WTC11 (cell line): Measurements from ENCODE around the gene PRPH. TPM values are rescaled to one million over a fixed set of nuclear protein-coding genes. Genes with fewer than 3 reads are reported as not detected.

Experiments used
- CBFB ChIP-seq: sonication (generic); formaldehyde crosslinking; IDR thresholded peaks from 2 replicates; pipeline ENCODE4 v1.8.1; 2022; ENCODE audit warnings: mild to moderate bottlenecking, low read depth, missing genetic modification reagents
- CREM ChIP-seq: sonication (generic); formaldehyde crosslinking; IDR thresholded peaks from 2 replicates; pipeline ENCODE4 v1.8.1; 2022; ENCODE audit warnings: mild to moderate bottlenecking, missing genetic modification reagents, moderate library complexity
- CTCF ChIP-seq: fragments of 200-600 bp; IDR thresholded peaks from 2 replicates; pipeline ENCODE4 v1.8.0; 2022; ENCODE audit warnings: antibody characterized with exemption
- FOXP4 ChIP-seq: sonication (generic); formaldehyde crosslinking; IDR thresholded peaks from 2 replicates; pipeline ENCODE4 v1.8.0; 2022; ENCODE audit warnings: mild to moderate bottlenecking, missing genetic modification reagents
- JUN ChIP-seq: sonication (generic); formaldehyde crosslinking; IDR thresholded peaks from 2 replicates; pipeline ENCODE4 v1.8.0; 2023; ENCODE audit warnings: mild to moderate bottlenecking, missing genetic modification reagents
- MYBL2 ChIP-seq: sonication (generic); formaldehyde crosslinking; IDR thresholded peaks from 2 replicates; pipeline ENCODE4 v1.8.1; 2023; ENCODE audit warnings: mild to moderate bottlenecking, moderate library complexity, missing genetic modification reagents
- NFYB ChIP-seq: sonication (generic); formaldehyde crosslinking; conservative IDR thresholded peaks from 2 replicates; pipeline ENCODE4 v1.8.0; 2022; ENCODE audit warnings: low read depth, missing genetic modification reagents
- TP53 ChIP-seq: sonication (generic); formaldehyde crosslinking; IDR thresholded peaks from 2 replicates; pipeline ENCODE4 v1.8.1; 2023; ENCODE audit warnings: mild to moderate bottlenecking, missing genetic modification reagents
- USF1 ChIP-seq: sonication (generic); formaldehyde crosslinking; IDR thresholded peaks from 2 replicates; pipeline ENCODE4 v1.8.0; 2022; ENCODE audit warnings: mild to moderate bottlenecking, missing genetic modification reagents
- ZBTB43 ChIP-seq: sonication (generic); formaldehyde crosslinking; IDR thresholded peaks from 2 replicates; pipeline ENCODE4 v1.8.1; 2023; ENCODE audit warnings: mild to moderate bottlenecking, missing genetic modification reagents
- ZNF671 ChIP-seq: fragments of 250-450 bp; sonication (Bioruptor Pico); IDR thresholded peaks from 2 replicates; pipeline ENCODE4 v1.8.0; 2021; ENCODE audit warnings: mild to moderate bottlenecking
- total RNA-seq: library from RNA; stranded (reverse); gene quantifications from 3 replicates; pipeline ENCODE4 v1.2.3, GENCODE V29; 2021
- TF ChIP-seq, protein P1 (sequence below): sonication (generic); formaldehyde crosslinking; IDR thresholded peaks from 2 replicates; pipeline ENCODE4 v1.8.0; 2022; ENCODE audit warnings: mild to moderate bottlenecking, missing genetic modification reagents
- TF ChIP-seq, protein P2 (sequence below): sonication (generic); formaldehyde crosslinking; IDR thresholded peaks from 2 replicates; pipeline ENCODE4 v1.8.0; 2023; ENCODE audit warnings: mild to moderate bottlenecking, missing genetic modification reagents

PRPH gene
- total RNA-seq, 1 experiment from 2014 or later = 2.4 TPM

GRCh38 chr12:49335955-49336644 is 41.2 kb downstream of the PRPH start (continued):
- TF ChIP-seq CREM (CRISPR knock-in tag) (peak; percentile 27; the same call in 1 of the 2 replicates), ZNF671 (CRISPR knock-in tag) (no peak), TP53 (CRISPR knock-in tag) (peak; percentile 74; the same call in 1 of the 2 replicates), CTCF (no peak), FOXP4 (CRISPR knock-in tag) (peak; percentile 74; the same call in 1 of the 2 replicates), MYBL2 (CRISPR knock-in tag) (peak; percentile 83; the same call in 1 of the 2 replicates), JUN (0 out of 2 replicates have a peak, but pooled peaks have one; percentile 9), NFYB (CRISPR knock-in tag) (no peak), USF1 (CRISPR knock-in tag) (peak; percentile 53; the same call in 1 of the 2 replicates), CBFB (CRISPR knock-in tag) (no peak), ZBTB43 (no peak)
- TF ChIP-seq, protein P1, sequence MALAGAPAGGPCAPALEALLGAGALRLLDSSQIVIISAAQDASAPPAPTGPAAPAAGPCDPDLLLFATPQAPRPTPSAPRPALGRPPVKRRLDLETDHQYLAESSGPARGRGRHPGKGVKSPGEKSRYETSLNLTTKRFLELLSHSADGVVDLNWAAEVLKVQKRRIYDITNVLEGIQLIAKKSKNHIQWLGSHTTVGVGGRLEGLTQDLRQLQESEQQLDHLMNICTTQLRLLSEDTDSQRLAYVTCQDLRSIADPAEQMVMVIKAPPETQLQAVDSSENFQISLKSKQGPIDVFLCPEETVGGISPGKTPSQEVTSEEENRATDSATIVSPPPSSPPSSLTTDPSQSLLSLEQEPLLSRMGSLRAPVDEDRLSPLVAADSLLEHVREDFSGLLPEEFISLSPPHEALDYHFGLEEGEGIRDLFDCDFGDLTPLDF (CRISPR knock-in tag) = no peak
- TF ChIP-seq, protein P2, sequence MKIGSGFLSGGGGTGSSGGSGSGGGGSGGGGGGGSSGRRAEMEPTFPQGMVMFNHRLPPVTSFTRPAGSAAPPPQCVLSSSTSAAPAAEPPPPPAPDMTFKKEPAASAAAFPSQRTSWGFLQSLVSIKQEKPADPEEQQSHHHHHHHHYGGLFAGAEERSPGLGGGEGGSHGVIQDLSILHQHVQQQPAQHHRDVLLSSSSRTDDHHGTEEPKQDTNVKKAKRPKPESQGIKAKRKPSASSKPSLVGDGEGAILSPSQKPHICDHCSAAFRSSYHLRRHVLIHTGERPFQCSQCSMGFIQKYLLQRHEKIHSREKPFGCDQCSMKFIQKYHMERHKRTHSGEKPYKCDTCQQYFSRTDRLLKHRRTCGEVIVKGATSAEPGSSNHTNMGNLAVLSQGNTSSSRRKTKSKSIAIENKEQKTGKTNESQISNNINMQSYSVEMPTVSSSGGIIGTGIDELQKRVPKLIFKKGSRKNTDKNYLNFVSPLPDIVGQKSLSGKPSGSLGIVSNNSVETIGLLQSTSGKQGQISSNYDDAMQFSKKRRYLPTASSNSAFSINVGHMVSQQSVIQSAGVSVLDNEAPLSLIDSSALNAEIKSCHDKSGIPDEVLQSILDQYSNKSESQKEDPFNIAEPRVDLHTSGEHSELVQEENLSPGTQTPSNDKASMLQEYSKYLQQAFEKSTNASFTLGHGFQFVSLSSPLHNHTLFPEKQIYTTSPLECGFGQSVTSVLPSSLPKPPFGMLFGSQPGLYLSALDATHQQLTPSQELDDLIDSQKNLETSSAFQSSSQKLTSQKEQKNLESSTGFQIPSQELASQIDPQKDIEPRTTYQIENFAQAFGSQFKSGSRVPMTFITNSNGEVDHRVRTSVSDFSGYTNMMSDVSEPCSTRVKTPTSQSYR (CRISPR knock-in tag) = no peak
